HG03095 (cell line): ENCODE measurements around the gene KISS1R.

Experiments
- ATAC-seq: cut with Tn5 transposase; IDR thresholded peaks from one replicate; pipeline ENCODE4 v1.9.1; 2021; ENCODE audit warnings: moderate library complexity; ENCODE audit not compliant: unreplicated experiment

KISS1R gene

DNA sequence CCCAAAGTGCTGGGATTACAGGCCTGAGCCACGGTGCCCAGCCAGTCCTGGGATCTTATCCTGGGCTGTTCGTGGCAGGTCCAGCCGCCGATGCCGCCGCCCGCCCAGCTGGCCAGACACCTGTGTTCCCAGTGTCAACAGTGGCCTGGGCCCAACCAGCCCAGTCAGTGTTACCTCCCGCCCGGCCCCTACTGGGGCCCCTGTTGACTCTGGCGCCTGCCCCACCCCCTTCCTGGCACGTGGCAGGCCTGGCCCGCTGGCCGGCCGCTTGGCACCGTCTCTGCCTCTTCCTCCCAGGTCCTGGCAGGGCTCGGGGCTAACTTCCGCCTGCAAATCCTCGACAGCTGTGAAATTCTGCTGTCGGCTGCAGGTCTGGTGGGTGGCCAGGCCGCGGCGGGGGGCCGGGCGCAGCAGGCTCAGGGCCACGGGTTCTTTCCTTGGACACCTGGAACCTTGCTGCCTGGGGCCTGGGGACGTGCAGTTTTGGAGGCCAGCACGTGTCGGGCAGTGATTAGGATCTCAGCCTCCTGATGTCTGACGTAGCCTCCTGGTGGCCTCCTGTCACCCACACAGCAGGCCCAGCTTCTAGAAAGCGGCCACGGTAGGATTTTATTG, 17.8 kb downstream of the KISS1R start:
- ATAC-seq: no peak

- no peak for ATAC-seq
Measured at GRCh38 chr19:936175-936546, 19.0 kb downstream of the KISS1R start.

- no peak for ATAC-seq
Measured at GRCh38 chr19:937259-937694, 20.1 kb downstream of the KISS1R start.

GRCh38 chr19:938233-938923, 21.2 kb downstream of the KISS1R start:
- ATAC-seq: no peak

- no peak for ATAC-seq
Measured at GRCh38 chr19:939439-939838, 22.3 kb downstream of the KISS1R start.

GRCh38 chr19:939922-940321, 22.8 kb downstream of the KISS1R start:
- no peak for ATAC-seq

- no peak for ATAC-seq
Measured at GRCh38 chr19:940591-941291, 23.6 kb downstream of the KISS1R start.

GRCh38 chr19:941292-942132, 24.4 kb downstream of the KISS1R start:
- ATAC-seq: no peak

DNA sequence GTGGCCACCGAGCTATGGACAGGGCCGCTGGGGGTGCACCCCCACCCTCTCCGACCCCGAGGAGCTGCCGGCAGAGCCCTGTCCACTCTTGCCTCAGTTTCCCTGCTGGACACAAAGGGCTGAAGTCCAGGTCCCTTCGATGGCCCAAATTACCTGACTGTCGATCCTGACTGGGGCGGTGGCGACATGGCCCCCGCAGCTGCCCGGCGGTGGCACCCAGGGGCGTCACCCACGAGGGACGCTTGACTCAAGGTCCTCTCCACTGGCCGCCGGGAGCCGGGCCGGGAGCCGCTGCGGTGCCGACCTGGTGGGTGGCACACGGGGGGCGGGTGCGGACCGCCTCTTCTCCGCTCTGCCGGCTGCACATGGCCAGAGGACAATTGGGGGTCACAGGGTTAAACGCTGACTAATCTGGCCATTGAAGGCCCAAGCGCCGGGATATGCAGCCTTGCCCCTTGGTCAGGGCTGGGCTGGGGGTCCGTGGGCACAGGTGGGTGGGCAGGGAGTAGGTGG, 25.1 kb downstream of the KISS1R start:
- ATAC-seq: no peak

GRCh38 chr19:943551-944170, 26.5 kb downstream of the KISS1R start:
- ATAC-seq: no peak

- no peak for ATAC-seq
Measured at GRCh38 chr19:944171-944567, 27.0 kb downstream of the KISS1R start.

- ATAC-seq: no peak
Measured at GRCh38 chr19:944663-945241, 27.6 kb downstream of the KISS1R start.

GRCh38 chr19:945401-946252, 28.5 kb downstream of the KISS1R start:
- no peak for ATAC-seq

DNA sequence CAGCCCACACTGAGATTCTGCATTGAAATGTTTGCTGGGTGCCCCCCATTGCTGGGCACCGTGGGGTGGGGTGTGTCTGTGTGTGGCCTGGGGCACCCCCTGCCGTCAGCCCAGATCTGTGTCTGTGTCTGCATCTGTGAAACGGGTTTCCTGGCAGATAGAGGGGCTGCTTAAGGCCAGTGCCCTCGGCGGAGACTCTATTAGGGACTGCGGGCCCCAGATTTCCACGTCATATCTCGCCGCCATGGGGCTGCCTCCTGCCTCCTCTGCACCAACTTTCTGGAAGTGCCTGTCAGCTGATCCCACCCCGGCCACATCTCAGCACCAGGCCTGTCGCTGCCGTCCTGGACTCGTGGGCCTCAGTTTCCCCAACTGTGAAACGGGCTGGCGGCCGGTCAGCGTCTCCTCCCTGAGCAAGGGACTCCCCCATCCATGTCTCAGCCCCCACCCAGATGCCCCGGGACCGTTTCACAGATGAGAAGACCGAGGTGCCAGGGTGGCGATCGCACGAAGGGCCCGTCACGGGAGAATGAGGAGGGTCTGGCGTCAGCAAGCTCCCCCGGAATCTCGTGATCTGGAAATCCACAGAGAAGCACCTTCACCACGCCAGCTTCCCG, 30.1 kb downstream of the KISS1R start:
- ATAC-seq: no peak

- ATAC-seq: peak; percentile 44
Measured at GRCh38 chr19:947707-948539, 30.8 kb downstream of the KISS1R start.

- ATAC-seq: no peak
Measured at GRCh38 chr19:948842-949496, 31.8 kb downstream of the KISS1R start.

GRCh38 chr19:950352-951066, 33.4 kb downstream of the KISS1R start:
- ATAC-seq: no peak
